ENCODE results near the gene FGF18.

The FGF18 gene

GRCh38 chr5:171436804-171437285 is 17.4 kb downstream of the FGF18 start:
- no peaks in the 10 kb centered on the region for H3K9me2 ChIP-seq (replicated peaks; ENCODE audit: control insufficient read depth, low read length)
- no peak overlapping the region for H3K4me2 ChIP-seq (ENCODE audit: low read length)
- H3K79me2 ChIP-seq (ENCODE audit: control insufficient read depth, low read length) = no peaks in the 10 kb centered on the region
- H3K4me1 ChIP-seq (ENCODE audit: control insufficient read depth, low read length) = no peaks in the 10 kb centered on the region
- no peak overlapping the region for H3K27ac ChIP-seq (ENCODE audit: low read depth, low read length)
- no peaks in the 10 kb centered on the region for H3K36me3 ChIP-seq (ENCODE audit: control insufficient read depth, low read length)
- H4K20me1 ChIP-seq (ENCODE audit: control insufficient read depth, insufficient read depth, low read depth, low read length) = no peaks in the 10 kb centered on the region
- H3K4me3 ChIP-seq (ENCODE audit: low read length) = no peak overlapping the region
- H3K27me3 ChIP-seq (ENCODE audit: control insufficient read depth, low read length) = no peaks in the 10 kb centered on the region
- no peaks in the 10 kb centered on the region for H3K9me3 ChIP-seq (ENCODE audit: control insufficient read depth, insufficient read depth, low read length)
- no peaks in the 10 kb centered on the region for H3F3A ChIP-seq (ENCODE audit: control insufficient read depth, insufficient read depth)
- TF ChIP-seq CTCF (IDR thresholded peaks at IDR 0.05; ENCODE audit: low read depth, low read length, poor library complexity, severe bottlenecking) = no peak
- no peak for TF ChIP-seq EZH2phosphoT487 (IDR thresholded peaks at IDR 0.05; ENCODE audit: borderline replicate concordance, low read length)

DNA sequence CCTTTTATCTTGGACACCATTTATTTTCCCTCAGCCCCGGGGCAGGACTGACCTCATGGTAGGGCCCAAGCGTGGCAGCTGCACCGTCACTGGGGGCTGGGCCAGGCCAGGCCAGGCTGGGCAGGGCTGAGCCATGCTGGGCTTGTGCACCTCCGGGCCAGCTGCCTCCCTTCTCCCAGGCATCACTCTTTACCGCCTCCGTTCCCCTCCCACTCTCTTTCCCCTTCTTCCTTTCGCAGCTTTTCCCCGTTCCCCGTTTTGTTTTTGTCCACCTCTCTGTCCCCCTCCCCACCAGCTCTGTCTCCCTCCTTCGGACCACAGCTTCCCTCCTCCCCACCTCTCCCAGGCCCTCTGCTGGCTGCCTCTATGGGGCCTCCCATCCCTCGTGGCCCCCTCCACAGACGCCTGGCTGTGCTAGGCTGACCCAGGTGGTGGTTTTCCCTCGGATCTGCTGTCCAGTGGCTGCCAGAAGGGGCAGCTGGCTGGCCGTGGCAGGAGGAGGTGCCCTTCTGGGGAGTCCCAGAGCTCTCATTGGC is 17.9 kb downstream of the FGF18 start:
- Histone ChIP-seq H3K9me2 (replicated peaks; ENCODE audit: control insufficient read depth, low read length) (no peaks in the 10 kb centered on the region), H3K27me3 (ENCODE audit: control insufficient read depth, low read length) (no peaks in the 10 kb centered on the region), H3K79me2 (ENCODE audit: control insufficient read depth, low read length) (no peaks in the 10 kb centered on the region), H3F3A (ENCODE audit: control insufficient read depth, insufficient read depth) (no peaks in the 10 kb centered on the region), H3K4me2 (ENCODE audit: low read length) (no peak overlapping the region), H4K20me1 (ENCODE audit: control insufficient read depth, insufficient read depth, low read depth, low read length) (no peaks in the 10 kb centered on the region), H3K27ac (ENCODE audit: low read depth, low read length) (no peak overlapping the region), H3K9me3 (ENCODE audit: control insufficient read depth, insufficient read depth, low read length) (no peaks in the 10 kb centered on the region), H3K4me3 (ENCODE audit: low read length) (no peak overlapping the region), H3K4me1 (ENCODE audit: control insufficient read depth, low read length) (no peaks in the 10 kb centered on the region), H3K36me3 (ENCODE audit: control insufficient read depth, low read length) (no peaks in the 10 kb centered on the region)
- TF ChIP-seq EZH2phosphoT487 (IDR thresholded peaks at IDR 0.05; ENCODE audit: borderline replicate concordance, low read length) (no peak), CTCF (IDR thresholded peaks at IDR 0.05; ENCODE audit: low read depth, low read length, poor library complexity, severe bottlenecking) (no peak)

GRCh38 chr5:171438738-171439137 is 19.3 kb downstream of the FGF18 start:
- Histone ChIP-seq H3K4me2 (ENCODE audit: low read length) (no peak overlapping the region), H3K79me2 (ENCODE audit: control insufficient read depth, low read length) (no peaks in the 10 kb centered on the region), H3K4me3 (ENCODE audit: low read length) (no peak overlapping the region), H3K9me2 (replicated peaks; ENCODE audit: control insufficient read depth, low read length) (no peaks in the 10 kb centered on the region), H3F3A (ENCODE audit: control insufficient read depth, insufficient read depth) (no peaks in the 10 kb centered on the region), H4K20me1 (ENCODE audit: control insufficient read depth, insufficient read depth, low read depth, low read length) (no peaks in the 10 kb centered on the region), H3K36me3 (ENCODE audit: control insufficient read depth, low read length) (no peaks in the 10 kb centered on the region), H3K4me1 (ENCODE audit: control insufficient read depth, low read length) (no peaks in the 10 kb centered on the region), H3K9me3 (ENCODE audit: control insufficient read depth, insufficient read depth, low read length) (no peaks in the 10 kb centered on the region), H3K27me3 (ENCODE audit: control insufficient read depth, low read length) (no peaks in the 10 kb centered on the region), H3K27ac (ENCODE audit: low read depth, low read length) (no peak overlapping the region)
- no peak for TF ChIP-seq CTCF (IDR thresholded peaks at IDR 0.05; ENCODE audit: low read depth, low read length, poor library complexity, severe bottlenecking)
- no peak for TF ChIP-seq EZH2phosphoT487 (IDR thresholded peaks at IDR 0.05; ENCODE audit: borderline replicate concordance, low read length)
